NCI-H2196 treated with DMSO at 0.1 percent for 48 hours (cell line): ENCODE measurements around the gene CXCR6.
"Not testable (repeated sequence)": the region's sequence is repeated elsewhere in the genome, so short reads cannot be mapped to it uniquely, and the experiment has no call there.

Experiments used
- DNase-seq: peaks from one replicate; lab custom pipeline; 2025; ENCODE audit not compliant: unreplicated experiment; lab: John Stamatoyannopoulos, UW

The CXCR6 gene

DNA sequence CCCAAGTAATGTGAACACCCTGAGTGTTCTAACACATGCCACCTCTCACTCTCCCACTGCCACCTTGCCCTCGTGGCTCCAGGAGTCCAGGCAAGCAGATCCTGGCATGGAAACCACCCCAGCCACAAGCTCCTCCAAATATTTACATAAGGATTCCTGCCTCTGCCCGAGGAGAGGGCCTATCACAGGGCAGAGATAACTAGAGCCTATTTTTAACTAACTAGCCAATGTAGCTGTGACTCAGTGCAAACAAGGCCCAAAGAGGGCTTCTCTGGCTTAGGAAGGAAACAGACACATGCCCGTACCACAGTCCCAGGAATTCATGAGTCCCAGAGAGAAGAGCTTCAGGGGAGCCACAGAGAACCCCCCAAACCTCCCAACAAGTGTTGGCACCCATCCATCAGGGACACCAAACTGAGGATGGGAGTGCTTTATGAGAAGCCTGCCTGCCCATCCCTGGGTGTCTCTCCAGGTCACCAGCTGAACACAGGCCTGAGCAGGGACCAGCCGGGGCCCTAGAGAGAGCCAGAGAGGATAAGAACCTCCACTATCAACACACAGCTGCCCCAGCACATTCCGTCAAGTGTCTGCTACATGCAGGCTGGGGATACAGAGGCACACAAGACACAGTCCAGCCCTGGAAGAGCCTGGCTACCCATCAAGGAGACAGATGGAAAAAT is 43.2 kb downstream of the CXCR6 start:
- peak; percentile 44 for DNase-seq

DNA sequence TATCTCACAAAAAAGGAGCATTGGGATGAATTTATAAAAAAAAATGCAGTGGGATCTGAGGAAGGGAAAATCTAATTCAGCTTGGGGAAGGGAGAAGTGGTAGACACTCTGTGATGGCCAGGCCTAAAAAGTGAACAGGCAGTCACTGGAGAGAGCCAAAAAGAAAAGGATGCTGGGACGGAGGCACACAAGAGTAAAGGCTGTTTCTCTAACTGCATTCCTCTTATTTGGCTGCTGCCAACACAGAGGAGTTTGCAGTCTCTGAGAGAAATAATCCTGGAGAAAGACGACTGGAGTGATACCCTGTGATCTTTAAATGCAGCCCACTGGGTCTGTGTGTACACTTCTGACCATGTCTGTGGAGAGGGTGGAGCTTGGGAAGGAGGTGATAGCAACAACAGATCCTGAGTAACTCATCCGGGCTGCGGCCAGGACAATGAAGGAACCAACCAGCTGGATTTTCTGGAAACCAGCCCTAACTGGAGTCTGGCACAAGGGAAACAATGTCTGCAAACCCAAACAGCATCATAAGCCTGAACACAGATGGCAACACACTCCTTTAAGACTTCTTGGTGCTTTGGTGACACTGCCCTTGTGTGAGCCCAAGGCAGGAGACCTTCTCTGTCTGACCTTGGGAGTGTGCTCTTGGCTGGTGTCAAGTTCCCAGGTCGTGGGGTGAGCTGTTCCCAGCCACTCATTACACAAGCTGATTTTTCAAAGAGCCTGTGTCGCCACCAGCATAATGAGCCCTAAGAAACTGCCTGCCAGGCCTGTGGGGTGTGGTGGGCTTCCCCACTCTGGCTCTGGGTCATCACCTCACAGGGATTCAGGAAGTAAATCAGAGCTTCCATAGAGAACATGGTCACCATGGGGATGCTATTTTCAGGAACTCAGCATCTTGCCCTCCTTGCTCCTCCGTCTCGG is 44.4 kb downstream of the CXCR6 start:
- no peak for DNase-seq

DNA sequence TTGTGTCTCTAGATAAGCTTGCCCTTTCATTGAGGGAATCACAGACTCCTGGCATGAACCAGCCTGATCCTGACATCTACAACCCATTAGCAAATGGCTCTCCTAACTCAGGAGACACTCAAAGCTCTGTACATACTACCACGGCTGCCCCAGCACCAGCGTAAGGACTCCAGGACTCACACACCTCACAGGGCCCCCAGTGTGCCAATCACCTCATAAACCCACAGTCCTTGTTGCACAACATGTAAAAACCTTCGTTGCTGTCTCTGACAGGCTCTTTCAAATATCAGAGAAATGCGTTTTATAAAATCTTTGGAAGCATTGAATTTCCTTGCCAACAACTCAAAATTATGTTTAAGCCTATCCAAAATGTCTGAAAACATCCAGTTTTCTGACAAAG is 45.1 kb downstream of the CXCR6 start:
- no peak for DNase-seq

DNA sequence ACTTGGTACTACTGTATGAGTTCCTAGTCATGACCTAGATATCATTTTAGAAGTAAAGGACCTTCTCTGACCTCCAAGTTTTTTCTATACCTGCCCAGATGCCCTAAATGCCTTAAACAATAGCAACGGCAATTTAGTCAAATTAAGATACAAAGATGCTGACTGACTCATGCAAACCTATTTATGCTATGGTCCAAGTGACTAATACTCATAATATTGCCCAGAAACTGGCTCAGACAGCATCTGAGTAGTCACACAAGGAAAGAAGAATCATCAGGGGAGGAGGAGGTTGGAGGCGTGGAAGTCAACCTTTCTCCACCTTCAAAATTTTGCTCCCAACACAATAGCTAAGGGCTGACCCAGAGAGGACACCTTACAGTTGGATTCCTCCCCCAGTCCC is 45.5 kb downstream of the CXCR6 start:
- DNase-seq = no peak

DNA sequence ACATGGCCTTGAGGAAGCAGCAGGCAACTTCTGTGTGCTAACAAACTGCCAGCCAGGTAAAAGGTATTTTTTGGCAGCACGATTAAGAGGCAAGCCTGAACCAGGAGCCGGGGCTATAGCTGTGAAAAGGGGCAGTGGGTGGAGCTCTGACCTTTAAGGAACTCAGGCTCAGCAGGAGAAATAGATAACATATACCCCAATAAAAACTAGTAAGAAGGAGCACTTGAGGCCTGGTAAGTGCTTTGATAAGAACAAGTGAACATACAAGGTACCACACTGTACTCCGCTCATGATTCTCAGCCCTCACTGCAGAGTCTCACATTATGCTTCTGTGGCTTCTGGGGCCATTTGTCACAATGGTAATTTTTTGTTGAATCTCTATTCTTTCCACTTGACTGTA is 46.9 kb downstream of the CXCR6 start:
- no peak for DNase-seq

DNA sequence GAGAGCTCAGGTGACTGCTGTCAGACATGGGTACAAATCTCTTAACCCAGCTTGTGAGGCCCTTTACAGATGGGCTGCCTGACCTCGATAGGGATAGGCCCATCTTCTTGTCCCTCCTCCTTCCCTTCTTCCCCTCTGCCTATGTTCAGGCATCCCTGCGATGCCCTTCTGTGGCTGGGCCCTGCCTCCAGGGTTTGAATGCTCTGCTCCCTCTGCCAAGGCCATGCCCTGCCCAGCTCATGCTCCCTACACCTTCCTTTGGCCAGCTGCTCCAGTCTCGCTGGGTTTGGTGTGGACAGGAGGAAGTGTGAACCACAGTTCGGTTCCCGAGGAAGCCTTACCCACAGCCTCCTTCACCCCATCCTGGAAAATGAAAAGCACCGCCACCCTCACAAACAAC is 48.1 kb downstream of the CXCR6 start:
- DNase-seq = no peak

DNA sequence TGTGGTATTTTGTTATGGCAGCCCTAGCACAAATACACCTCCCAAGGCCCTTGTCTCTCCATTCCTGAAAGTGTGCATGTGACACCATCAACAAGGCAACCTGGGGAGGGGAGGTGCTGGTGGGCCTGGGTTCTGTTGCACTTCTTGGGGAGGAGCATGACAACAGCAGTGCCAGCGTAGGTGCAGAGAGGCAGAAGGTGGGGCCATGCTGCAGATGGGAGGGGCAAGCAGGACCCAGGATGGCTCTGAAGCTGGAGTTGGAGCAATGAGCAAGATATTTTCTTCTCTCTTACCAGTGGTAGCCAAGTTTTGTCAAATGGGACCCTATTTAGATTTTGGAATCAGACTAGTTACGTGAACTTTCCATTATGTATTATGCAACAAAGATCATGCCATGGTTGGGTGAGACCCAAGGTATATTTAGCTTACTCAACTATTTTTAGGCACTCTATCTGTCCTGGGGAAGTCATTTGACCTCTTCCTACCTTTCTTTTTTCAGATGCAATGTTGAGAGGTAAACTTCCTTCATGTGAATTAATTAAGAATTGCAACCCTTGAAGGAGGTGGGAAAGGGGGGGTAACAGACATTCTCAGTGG is 49.0 kb downstream of the CXCR6 start:
- DNase-seq = no peak

DNA sequence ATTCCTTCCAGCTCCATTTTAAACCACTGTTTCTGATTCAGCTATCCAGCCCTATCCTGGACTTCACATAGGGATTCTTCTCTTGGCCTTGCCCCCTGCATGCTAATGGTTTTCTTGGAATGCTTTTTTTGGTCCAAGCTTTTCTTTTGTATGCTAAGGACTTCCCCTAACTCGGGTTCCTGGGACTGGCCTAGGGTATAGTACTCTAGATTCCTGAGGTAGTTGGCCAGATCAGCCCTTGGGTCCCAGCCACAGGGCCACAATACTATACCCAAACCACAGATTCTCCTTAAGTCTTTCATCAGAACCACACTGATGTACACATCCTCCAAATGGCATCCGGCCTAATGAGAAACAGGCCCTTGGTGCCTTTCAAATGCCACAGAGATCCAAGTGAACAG is 49.6 kb downstream of the CXCR6 start:
- no peak for DNase-seq

DNA sequence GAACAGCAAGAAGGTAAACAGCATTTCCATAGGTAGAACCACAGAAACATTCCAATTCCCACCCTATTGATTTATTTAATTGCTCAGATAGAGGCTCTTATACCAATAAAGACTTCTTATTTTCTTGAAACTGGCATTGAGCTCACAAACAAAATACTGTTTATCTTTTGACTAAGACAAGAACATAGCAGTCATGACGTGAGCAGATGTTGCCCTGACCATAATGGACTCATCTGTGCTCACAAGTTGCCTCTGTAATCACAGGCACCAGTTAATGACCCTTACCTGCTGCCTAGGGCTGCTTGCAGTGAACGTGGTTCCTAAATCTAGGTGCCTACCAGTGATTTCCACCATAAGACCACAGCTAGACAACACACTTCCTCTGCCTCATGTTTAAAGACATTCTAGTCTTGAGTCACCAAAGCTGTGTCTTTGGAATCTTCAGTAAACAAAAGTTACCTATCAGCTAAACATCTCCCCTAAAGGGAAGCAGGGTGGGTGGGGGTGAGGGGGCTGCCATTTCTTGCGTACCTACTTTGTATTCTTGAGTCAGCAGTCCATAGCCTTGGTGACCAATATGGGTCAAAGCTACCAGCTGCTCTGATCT is 50.3 kb downstream of the CXCR6 start:
- DNase-seq = no peak

DNA sequence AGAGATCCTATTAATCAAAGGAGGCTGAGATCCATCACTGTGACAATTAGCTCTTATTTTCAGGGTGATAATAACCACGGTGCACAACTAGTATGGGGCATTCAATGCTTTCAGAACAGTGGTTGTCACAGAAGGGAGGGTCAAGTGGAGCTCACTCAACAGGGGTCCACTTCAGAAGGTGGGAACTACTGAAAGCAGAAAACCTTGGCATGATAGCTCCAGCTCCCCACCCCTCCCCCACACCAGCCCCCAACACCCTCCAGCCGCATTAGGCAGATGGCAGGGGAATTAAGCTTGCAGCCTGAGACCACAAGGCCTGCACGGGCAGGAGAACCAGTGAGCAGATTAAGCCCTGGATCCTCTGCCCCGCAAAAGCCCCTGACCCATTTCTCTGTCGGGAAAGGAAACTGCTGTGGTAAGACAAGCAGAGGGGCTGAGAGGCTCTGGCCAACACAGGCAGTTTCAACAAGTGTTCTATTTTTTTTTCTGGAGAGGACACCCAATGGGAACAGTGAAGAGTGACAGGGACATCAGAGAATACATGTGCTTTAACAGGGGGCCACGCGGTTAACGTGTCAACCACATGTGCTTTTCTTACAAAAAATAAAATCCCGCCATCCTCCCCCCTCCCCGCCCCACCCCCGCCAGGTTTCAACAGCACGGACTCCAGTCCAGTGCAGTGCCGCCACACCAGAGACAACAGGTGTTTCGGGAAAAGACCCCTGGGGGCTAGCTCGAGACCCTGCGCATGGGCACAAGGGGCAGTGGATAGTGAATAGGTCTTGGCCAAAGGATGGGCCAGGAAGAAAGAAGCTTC is 51.4 kb downstream of the CXCR6 start:
- no peak for DNase-seq

DNA sequence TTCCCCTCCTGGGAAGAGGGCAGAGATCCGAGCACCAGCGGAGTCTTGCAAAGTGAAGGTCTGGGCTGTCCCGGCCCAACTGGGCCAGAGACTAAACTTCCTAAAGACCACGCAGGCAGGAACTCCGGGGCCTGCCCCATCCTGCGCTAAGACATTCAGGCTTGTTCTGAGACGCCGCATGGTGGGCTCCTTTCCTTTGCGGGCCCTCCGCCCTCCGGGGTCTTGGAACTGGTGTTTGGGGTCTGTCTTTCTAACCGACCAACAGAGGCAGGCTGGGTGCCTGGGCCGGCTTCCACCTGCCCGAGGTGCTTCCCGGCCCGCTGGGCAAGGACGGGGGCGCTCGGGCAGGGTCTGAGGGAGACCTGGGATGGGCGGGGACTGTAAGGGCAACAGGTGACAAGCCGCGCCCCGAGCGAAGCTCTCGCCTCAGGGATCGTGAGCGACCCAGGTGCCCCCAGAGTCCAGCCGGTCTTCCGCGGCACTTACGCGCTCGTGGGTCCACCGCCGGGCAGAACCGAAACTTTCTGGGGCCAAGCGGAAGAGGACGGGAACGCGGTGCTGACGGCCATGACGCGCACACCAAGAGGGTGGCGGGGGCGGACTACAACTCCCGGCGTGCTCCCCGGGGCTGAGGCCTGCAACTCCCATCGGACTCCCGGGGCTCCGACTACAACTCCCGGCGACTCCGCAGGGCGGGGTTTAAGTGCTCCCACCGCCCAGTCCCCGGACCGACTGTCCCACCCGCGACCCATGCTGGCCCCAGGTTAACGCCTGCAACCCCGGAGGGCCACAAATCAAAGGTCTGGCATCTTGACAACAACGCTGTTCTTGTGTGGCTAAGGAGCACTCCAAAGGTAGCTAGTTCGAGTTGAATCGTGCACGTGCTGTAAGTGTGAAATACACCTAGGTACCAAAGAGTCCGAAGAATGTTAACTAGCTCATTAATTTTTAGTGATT is 52.2 kb downstream of the CXCR6 start, which contains the start of gene FYCO1:
TSS of gene FYCO1 (minus strand) at position 589 of the 957 bp plus-strand sequence. CDS start 10,914 bp downstream, outside the sequence.
- peak; percentile 53 for DNase-seq

DNA sequence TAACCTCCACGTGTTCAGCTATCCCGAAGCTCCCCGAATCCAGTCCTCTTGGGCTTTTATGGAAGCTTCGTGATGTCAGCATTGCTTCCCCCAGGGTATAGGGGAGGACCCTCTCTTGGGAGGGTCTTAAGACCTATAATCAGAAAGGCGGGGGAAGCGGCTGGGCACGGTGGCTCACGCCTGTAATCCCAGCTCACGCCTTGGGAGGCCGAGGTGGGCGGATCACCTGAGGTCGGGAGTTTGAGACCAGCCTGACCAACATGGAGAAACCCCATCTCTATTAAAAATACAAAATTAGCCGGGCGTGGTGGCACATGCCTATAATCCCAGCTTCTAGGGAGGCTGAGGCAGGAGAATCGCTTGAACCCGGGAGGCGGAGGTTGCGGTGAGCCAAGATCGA is 54.2 kb downstream of the CXCR6 start:
- not testable (repeated sequence) for DNase-seq

DNA sequence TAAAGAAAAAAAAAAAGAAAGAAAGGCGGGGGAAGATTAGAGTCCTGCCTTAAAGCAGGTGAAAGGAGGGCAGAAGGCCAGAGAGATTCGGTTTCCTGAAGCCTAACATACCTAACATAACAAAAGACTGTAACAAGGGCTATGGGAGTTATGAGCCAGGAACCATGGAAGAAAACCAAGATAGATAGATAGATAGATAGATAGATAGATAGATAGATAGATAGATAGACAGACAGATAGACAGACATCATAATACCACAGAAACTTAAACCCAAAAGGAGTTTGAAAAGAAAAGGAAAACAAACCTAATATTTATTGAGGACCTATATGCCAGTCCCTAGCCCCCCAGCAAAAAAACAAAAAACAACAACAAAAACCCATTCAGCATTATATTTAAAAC is 54.7 kb downstream of the CXCR6 start:
- DNase-seq = no peak
